NCI-H1105 (cell line): ENCODE data around the gene CTNS.

ENCODE experiments used
- DNase-seq: peaks from one replicate; lab custom pipeline; 2025; lab: John Stamatoyannopoulos, UW

CTNS gene

DNA sequence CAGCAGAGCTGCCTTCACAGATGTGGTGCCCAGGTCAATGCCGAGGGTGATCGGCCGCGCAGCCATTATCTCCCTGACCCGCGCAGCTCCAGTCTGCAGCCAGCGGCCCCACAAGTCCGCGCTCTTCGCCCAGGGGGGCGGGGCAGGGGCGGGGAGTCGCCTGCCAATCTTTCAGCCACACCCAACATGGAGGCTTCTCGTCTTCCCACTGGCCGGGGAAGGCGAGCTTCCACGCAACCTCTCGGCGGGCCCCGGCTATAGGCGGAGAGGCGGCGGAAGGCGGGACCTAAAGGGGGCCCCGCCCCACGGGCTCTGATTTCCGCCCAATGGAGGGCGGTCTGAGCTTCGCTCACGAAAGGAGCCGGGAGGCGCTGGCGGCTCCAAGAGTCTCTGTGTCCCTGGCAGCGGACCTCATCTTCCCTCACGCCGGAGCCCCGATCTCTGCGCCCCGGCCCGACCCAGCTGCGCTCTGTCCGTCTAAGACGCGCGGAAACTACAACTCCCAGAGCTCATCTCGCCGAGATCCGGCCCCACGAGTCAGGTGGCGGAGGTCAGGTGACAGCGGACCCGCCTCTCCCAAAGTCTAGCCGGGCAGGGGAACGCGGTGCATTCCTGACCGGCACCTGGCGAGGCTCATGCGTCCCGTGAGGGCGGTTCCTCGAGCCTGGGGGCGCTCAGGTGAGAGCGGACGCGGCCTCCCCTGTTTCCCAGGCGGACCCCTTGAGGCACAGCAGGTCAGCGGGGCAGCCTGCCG lies at the start of gene CTNS, which contains the start of gene SHPK:
Gene CTNS (plus strand): TSS at position 607 of the 754 bp plus-strand sequence. CDS start 3,447 bp downstream, outside the sequence.
Gene SHPK (minus strand): TSS at position 97 of the 754 bp plus-strand sequence. CDS start 31 bp downstream, at position 66.
- peak; percentile 82 for DNase-seq

DNA sequence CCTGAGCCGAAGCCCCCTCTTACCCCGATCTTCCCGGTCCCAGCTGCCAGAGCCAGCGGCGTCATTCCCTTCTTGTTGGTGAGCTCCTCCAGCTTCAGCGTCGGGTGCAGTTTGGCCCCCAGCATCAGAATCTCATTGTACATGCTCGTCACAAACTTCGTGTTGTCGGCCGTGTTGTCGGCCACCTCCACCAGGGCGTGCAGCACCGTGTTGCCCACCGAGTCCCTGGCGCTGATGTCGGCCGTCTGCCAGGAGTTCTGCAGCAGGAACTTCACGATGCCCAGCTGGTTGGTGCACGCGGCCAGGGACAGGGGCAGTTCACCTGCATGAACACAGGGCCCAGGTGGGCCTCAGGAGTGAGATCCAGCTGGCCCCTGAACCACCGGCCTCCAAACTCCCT lies 46.8 kb upstream of the CTNS start:
- no peak for DNase-seq

DNA sequence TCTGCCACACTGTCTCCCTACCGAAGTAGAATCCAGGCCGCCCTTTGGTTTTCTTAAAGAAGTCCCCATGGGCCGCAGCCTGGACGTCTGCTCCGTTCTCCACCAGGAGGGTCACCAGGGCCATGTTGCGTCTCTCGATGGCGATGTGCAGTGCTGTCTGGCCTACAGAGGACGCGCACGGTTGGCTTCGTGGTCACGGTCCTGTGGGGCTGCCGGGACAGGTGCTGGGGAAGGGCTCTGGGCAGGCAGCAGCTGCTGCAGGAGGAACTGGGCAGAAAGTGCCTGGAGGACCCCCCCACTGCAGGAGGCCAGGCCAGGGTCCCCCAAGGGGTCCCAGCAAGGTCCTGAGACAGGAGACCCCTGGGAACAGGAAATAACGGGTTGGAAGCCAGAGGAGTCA lies 46.3 kb upstream of the CTNS start:
- no peak for DNase-seq

DNA sequence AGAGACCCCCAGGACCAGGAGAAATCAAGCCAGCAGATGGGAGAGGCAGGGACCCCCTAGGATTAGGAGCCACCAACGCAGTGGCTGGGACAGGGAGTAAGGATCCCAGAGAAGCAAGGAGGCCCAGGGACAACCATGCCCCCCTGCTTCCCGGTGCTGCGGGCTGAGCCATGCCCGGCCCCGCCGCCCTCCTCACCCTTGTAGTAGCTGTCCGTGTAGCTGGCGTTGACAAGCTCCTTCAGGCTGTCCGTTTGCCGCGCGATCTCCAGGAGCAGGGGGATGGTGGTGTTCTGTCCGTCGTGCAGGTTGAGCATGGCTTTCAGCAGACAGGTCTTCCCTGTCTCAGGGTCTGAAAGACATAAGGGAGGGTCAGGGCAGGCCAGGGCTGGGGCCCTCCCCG lies 45.8 kb upstream of the CTNS start:
- DNase-seq: no peak

DNA sequence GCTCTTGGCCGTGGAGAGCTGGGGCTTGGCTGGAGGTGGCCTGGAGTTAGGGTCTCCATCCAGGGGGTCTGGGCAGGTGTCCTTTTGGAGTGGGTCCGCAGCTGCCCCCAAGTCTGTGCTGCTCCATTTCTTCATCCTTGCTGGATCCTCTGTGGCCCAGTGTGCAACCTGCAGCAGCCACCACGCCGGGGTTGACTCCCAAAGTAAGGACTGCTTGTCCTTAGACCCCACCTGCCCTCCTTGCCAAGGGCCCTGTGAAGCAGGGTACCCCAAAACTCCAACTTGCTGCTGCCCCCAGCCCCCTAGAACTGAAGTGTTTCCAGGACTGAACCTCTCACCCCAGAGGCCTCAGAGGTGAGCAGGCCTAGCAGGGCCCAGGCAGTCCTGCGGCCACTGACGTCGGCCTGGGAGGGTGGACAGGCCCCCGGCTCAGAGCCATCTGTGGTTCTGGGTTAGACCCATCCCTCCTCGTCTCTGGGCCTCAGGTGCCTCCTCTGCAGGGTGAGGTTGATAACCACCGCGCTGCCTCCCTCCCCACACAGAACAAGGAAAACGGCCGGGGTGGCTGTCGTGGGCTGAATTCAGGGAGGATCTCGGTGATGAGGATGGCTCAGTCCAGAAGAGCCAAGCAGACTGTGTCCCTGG lies 44.2 kb upstream of the CTNS start:
- no peak for DNase-seq

DNA sequence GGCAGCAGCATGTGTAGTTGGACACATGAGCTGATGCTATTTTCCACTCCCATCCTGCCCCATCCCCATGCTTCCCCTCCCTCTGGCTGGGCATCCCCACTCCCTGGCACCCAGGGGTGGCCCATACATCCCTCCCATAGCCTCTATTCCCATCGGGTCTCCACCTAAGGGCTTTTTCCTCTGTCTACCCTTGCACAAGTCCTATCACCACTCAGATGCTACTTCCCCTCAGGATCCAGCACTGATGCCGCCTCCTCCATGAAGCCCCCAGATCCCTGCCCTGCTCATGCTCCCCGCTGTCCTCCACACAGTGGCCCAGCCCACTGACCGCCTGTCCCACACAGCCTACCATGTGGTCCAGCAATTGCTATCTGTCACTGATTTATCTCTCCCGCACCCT lies 43.2 kb upstream of the CTNS start:
- no peak for DNase-seq

DNA sequence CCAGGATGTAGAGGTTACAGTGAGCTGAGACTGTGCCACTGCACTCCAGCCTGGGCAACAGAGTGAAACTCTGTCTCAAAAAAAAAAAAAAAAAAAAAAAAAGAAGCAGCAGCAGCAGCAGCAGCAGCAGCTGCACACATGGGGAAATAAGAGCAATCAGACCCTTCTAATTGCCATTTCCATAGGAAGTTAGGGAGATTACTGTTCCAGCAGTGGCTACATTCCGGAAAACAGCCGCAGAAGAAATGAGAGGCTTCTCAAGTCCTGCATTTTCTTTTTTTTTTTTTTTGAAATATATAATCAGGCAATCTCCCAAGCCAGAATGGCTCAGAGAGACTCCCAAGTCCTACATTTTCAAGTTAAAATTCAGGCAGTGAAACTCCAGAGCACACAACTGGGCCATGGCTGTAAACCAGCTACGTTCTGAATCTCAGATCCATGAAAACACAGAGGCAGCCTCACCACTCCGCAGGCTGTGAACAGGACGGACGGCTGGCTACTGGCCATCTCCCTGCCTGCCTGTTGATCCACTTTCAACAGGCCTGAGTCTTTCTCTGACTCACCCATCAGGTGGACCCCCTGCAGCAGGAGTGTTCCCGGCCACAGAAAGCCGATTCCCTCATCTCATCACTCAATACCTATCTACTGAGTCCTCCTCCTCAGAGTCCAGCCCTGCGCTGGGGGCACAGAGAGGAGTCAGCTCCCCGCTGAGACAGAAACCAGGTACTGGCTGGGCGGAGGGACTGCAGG lies 42.3 kb upstream of the CTNS start:
- no peak for DNase-seq

DNA sequence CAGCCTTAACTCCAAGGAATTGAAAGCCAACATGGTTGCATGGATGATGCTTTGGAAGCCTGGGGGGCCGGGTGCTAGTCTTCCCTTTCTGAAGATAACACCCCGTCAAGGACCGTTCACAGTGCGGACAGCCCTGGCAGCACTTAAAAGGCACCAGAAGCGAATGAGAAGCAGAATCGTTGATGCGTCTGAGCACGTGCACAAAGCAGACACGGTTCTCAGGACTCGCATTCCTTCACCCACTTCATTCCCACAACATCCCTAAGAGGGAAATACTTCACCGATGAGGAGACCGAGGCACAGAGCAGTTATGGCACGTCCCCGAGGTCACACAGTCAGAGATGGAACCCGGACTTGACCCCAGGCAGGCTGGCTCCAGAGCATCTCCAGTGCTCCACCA lies 41.6 kb upstream of the CTNS start:
- DNase-seq: no peak

DNA sequence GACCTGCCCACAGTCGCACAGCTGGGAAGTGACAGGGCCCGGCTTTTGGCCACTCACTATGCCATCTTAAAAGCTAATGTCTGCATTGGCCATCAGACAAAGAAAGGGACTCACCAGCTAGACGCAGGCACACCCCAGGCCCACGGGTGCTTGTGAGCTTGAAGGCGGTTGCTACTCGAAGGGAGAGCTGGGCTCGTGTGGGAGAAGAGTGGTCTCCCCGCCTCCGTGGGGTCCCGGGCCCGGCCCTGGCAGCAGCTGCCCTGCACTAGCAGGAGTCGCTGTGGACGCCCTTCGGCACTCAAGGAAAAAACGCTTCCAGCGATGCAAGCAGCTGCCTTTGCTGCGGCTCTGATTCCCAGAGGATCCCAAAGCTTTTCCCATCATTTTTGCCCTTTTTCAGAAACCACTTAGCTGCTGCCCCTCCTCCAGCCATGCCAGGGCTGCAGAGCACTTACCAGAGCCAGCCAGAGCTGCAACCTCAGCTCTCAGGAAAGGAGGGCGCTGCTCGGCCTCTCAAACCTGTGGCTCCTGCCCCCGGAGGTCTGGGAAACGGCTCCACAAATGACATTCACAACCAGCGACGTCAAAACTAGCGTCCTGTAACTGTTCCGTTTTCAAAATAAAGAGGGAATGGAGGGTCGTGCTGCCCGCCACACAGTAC lies 39.6 kb upstream of the CTNS start:
- DNase-seq: no peak

DNA sequence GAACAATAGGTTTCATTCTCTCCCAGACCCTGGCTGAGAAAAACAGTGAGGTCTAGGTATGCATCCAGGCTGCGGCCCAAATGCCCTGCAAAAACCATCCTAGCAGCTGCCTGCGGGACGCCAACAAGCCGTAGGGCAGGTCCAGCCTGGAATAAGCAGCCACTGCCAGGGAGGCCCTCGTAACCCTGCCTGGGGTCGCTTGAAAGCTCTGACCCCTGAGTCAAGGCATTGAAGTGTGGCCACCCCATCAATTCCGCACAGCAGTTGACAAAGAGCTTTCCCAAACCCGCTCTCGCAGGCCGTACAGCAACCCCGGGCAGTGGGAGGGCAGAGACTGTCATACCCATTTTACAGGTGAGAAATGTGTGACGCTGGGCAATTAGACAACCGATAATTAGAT lies 38.5 kb upstream of the CTNS start:
- no peak for DNase-seq

DNA sequence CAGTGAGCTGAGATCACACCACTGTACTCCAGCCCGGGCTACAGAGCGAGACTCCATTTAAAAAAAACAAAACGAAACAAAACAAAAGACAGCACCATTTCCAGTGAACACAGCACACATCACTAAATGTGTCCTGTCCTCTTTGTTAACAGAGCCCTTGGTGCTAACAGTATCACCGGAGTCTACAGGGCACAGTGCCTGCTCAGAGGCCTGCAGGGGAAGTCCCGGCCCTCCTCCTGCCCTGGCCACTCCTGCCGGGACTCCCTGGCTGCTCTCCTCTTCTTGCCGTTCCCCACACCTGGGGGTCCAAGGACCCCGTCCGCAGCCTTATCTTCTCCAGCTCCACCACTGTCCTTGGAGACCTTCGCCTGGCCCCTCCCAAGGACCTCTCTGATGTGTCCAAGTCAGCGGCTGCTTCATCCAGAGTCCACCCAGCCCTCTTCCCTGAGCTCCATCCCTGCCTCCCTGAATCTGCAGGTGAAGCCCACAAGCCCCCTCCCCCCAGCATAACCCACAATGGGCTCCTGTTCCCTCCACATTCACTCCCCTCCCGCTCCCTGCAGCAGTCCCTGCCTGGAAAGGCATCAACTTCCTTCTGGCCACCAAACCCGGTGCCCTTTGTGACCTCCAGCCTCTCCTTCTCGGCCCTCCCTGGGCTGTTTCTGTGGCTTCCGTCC lies 35.9 kb upstream of the CTNS start:
- DNase-seq: no peak

DNA sequence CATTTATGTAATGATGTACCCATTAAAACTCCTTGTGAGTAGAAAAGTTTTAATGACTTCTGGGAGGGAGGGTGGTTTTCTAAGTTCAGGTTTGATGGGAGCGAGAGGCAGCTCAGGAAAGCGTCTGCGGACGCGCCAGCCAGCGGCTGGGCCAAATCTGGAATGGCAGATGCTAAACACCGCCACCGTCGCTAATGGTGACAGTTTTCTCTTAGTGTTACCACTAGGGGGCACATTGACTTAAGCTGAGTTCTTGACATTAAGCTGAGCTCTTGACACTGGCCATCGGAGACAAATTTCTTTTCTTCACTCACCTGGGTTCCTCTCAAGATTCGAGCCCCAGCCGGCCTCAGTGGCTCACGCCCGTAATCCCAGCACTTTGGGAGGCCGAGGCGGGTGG lies 34.1 kb upstream of the CTNS start:
- DNase-seq: no peak

DNA sequence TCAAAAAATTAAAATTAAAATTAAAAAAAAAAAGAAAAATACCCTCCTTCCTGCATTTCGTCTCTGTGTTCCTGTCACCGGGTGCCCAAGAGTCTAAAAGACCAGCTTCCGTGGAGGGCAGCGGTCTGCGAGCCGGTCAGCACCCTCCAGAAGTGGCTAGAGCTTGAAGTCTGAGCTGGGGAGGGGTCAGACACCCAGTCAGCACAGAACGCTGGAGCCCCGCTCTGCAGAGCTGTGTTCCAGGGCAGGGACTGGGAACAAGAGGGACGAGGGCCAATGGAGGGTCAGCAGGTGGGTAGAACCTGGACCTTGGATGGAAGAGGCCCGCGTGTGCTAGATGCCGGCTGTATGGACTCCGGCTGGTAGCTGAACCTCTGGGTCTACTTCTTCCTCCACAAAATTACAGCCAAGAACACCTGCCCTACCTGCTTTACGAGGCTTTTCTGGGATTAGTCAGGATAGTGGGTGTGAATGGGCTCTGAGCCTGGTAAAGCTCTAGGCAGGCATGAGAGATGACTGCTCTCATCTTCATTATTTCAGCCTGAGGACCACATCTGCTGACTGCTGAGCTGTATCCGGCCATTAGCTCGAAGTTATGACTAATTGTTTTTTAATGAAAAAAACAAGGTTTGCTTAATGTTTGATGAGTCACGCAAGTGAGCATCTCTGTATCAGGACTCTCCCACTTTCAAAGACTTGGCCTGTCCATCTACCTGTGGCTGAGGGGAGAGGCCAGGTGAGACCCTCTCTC lies 33.3 kb upstream of the CTNS start:
- no peak for DNase-seq

DNA sequence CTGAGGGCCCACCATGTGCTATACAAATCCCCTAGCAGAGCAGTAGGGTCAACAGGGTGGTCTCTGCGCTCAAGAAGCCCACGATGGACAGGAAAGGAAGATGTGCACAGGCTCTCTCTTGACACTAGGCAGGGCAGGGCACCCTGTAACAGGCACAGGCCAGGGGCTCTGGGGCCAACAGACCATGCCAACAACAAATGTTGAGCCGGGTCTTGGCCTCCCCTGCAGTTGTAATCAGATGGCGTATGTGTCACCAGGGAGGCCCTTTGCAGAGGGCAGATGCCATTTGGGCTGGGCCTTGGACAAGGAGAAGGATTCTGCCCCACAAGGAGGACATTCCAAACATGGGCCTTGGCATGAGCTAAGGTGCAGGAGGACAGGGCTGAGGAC lies 32.7 kb upstream of the CTNS start:
- DNase-seq: no peak

DNA sequence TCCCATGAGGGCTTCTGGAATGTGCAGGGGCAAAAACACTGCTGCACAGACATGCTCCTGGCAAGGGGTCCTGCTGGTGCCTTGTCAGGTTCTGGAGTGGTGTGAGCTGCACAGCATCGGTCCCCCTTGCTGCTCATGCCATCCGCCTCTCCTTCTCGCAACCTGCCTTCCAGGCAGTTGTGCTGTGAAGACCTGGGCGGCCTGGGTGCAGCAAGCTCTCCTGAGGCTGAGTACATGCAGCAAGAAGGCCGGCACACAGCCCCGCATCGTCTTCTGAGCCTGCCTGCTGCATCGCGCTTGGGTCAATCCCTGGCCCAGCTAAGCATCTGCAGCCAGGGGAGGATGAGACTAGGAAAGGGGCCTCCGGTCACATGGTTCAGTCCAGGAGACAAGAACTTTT lies 26.9 kb upstream of the CTNS start:
- no peak for DNase-seq

DNA sequence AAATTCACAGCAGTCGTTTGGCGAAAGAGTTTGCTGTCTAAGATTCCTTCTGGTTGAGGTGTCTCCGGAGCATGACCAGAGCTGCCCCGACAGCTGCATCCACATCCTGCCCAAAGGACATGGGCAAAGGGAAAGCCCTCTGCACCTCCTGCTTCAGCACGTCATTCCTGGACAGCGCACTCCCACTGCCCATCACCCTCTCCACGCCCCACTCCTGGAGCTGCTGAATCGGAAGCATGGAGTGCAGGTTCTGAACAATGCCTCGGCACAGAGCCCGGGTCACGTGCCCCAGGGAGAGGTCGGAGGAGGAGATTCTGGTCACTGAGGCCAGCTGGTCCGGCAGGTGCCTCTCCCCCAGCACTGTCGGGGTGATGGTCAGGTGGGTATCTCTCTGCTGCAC lies 26.0 kb upstream of the CTNS start:
- DNase-seq: no peak

DNA sequence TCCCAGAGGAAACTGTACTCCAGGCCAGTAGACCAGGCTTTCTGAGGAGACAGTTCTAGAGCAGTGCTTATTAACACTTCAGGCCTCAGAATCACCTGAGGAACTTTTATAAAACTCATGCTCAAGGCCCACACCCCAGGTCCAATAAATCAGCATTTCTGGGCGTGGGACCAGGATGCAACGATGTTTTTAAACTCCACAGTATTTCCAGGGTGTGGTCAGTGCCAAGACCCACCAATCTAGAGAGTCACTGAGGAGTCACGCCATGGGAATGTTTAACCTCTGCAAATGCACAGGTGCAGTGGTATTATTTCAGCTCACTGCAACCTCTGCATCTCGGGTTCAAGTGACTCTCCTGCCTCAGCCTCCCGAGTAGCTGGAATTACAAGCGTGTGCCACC lies 23.4 kb upstream of the CTNS start:
- DNase-seq: no peak

DNA sequence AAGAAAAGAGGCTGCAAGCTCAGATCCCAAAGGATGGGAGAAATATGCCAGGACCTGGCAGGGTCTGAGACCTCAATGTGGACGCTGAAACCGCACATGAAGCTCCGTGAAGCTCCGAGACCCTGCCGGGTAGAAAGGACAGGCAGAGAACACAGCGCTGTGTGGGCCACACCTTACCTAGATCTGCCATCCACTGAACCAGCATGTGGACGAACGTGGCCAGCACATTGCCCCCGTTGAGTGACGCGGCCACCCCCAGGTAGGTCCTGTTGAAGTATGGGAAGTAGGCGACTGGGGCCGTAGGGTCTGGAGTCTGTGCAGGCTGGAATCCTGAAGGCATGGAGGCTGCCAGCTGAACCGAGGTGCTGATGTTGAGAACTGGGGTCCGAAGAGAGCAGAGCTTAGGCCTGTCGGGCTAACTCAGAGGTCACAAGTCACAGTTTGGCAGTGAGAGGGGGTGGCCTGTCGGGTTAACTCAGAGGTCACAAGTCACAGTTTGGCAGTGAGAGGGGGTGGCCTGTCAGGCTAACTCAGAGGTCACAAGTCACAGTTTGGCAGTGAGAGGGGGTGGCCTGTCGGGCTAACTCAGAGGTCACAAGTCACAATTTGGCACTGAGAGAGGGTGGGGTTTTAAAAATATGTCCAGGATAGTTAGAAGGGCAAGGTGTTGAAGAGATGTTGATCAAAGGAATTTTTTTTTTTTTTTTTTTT lies 21.2 kb upstream of the CTNS start:
- DNase-seq: no peak

DNA sequence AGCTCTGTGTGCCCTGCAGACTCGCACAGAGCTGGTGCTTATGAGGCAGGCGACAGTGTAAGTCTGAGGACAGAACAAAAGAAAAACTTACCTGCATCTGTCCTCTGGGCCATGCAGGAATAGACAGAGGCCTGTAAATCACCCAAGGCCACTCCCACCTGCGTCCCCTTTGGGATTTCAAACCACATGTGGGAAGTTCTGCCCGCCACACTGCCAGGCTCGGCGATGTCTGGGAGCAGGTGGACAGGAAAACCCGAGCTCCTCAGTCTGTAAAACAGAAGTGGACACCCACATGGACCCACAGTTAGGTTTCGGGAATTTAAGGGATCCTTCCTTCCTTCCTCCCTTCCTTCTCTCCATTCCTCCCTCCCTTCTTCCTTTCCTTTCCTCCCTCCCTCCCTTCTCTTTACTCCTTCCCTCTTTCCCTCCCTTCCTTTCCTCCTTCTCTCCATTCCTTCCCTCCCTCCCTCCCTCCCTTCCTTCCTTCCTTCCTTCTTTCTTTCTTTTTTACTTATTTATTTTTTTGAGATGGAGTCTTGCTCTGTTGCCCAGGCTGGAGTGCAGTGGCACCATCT lies 15.3 kb upstream of the CTNS start:
- DNase-seq: no peak

DNA sequence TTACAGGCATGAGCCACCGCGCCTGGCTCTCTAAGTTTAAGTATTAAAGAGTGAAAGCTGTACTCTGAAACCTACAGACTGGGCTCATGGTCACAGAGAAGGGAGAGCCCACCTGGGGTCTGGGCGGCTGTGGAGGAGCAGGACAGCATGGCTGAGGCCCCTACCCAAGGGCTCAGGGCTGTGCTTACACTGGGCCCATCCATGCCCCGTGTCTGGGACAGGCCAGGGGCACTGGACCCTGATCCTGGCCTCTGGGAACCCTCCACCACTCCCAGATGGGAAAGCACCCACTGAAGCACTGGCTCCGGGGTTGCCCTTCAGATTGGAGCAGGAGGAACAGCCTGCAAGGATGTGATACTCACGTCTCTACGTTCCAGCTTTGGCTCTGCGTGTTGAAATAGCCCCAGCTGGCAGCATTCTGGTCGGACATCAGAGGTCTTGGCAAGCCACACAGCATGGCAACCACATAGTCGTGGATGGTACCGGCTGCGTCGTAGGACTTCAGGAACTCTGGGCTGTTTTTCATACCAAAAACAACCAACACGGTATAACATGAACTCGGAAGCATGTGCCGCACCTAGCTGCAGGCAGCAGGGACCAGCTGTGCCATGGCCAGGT lies 13.5 kb upstream of the CTNS start:
- no peak for DNase-seq
